GM18858 (cell line): ENCODE data around the gene L3MBTL1.

ENCODE experiments used
- ATAC-seq: cut with Tn5 transposase; IDR thresholded peaks from one replicate; pipeline ENCODE4 v1.9.1; 2021; ENCODE audit not compliant: unreplicated experiment

The L3MBTL1 gene

GRCh38 chr20:43507150-43508080 is at the start of gene L3MBTL1:
Gene L3MBTL1, plus strand, starts transcription at chr20:43507697. Its CDS starts 5,807 bp downstream, at chr20:43513504.
- no peak for ATAC-seq

DNA sequence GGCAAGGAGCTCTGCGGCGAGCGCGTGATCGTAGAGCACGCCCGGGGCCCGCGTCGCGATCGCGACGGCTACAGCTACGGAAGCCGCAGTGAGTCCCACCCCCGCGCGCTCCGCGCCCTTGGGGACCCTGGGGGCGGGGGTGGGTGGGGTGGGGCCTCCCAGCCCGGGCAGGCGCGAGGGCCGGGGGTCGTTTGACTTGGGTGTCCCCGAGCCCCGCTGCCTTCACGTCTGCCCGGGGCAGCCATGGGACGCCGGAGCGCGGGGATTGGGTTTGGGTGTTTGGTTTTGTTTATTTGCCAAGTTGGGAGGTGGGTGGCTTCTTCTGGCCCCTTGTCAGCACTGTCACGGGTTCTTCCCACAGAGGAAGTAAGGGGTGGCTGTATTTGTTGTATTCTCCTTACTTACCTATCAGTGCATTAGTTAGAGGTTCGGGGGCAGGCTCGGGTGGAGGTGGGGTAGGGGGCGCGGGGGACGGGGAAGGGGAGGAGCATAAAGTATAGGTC is 49.0 kb upstream of the L3MBTL1 start:
- no peak for ATAC-seq

- ATAC-seq: no peak
These were observed 48.2 kb upstream of the L3MBTL1 start for GRCh38 chr20:43459022-43459942.

GRCh38 chr20:43460172-43460829 is 47.2 kb upstream of the L3MBTL1 start:
- no peak for ATAC-seq

DNA sequence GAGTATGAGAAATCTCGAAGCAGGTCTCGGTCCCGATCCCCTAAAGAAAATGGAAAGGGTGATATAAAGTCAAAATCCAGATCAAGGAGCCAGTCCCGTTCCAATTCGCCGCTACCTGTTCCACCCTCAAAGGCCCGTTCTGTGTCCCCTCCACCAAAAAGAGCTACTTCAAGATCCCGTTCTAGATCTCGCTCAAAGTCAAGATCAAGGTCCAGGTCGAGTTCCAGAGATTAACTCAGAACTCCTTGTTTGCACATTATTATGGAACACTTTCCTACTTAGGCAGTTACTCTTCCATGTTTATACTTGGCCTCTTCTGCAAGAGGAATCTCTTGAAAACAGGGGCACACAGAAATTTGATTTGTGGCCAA is 46.7 kb upstream of the L3MBTL1 start:
- ATAC-seq: no peak

DNA sequence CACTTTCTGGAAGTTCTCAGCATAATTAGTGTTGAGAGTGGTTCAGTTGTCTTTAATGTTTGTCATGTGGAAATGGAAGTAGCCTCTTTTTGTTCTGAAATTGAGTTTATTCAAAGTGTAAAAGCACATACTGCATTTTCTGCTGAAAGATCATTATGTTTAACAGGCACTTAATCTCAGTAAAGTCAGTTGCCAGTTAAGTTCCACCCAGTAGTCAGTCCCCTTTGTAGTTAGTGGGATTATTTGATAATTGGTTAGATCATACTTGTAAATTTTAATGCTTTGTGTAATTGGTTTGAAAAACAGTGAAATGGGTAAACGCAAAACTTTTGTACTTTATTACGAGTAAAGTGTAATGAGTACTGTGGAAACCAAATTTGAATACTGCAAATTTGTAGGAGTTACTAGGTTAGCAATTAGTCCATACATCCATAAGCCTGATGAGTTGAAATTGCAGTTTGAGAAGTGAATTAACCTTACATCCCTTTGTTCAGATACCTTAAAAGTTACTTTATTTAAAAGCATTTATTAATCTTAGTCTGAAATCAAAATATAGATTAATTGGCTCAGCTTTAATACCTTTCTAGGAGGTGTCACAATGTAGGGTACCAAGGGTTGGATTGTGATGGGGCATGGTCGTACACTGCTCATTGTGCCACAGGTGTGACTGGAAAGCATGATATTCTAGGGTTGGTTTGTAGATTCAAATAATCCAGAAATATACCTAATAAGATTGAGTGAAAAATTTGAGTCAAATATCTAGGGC is 45.4 kb upstream of the L3MBTL1 start:
- no peak for ATAC-seq

- ATAC-seq: no peak
These were observed 44.6 kb upstream of the L3MBTL1 start for GRCh38 chr20:43462660-43463526.

DNA sequence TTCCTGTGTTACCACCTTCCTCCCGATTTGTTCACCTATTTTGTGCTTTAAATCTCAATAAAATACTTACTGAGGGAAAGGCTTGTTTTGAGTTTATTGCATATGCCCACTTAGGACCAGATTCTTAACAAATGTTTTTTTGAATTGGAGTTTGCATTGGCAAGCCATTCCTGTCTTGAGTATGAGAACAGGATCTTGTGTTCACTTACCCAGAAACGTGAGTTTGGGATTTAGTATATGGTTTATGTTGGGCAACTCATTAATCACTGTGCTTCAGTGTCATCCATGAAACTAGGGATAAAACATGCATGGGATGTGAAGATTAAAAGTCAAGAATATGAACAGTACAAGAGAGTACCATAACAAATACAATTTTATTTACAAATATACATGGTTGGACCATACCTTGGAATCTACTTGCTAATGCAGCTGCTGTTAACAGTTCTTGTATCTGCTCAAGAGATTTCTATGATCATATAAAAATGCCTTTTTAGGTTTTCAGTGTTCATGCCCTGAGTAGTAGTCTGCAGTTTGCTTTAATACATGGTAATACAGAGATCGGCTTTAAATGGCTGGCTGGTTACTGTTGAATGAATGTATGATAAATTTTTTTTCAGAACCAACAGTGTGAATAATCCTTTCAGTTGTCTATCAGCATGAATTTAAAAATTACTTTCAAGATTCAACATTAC is 43.8 kb upstream of the L3MBTL1 start:
- ATAC-seq: no peak

DNA sequence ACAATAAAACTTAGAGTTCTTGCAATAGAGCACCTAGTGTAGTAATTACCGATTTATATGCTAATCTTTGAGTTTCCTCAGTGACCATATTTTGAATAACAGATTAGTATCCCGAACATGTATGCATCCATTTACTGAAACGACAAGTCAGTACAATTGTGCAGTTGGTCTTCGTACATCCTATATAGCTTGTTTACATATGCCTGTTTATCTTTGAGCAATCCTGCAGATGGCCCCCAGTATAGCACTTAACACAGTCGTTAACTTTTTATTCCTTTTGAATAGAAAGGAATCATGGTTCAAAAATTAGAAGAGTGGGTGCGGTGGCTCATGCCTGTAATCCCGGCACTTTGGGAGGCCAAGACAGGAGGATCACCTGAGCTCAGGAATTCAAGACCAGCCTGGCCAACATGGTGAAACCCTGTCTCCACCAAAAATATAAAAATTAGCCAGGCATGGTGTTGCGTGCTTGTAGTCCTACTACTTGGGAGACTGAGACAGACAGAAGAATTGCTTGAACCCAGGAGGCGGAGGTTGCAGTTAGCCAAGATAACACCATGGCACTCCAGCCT is 43.2 kb upstream of the L3MBTL1 start:
- no peak for ATAC-seq

DNA sequence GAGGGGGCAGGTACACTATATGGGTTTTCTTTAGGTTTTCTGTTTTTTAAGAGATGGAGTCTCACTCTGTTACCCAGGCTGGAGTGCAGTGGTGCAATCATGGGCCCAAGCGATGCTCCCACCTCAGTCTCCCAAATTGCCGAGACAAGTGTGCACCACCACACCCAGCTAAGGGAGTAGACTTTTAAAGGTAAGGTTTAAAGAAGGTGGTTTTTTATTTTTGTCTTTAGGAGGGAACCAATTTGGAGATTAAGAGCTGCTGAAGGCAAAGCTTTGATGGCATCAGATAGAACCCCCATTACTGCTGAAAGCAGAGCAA is 41.9 kb upstream of the L3MBTL1 start:
- ATAC-seq: no peak

DNA sequence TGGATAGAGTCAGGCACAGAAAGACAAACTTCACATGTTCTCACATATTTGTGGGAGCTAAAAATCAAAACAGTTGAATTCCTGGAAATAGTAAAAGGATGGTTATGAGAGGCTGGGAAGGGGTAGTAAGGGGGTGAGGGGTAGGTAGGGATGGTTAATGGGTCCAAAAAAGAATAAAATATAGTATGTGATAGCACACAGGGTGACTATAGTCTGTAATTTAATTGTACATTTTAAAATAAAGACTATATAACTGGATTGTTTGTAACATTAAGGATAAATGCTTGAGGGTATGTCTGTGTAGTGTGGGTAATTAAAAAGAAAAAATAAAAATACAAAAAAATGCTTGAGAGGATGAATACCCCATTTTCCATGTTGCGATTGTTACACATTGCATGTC is 39.9 kb upstream of the L3MBTL1 start:
- ATAC-seq: no peak

GRCh38 chr20:43472671-43473380 is 34.7 kb upstream of the L3MBTL1 start:
- no peak for ATAC-seq

DNA sequence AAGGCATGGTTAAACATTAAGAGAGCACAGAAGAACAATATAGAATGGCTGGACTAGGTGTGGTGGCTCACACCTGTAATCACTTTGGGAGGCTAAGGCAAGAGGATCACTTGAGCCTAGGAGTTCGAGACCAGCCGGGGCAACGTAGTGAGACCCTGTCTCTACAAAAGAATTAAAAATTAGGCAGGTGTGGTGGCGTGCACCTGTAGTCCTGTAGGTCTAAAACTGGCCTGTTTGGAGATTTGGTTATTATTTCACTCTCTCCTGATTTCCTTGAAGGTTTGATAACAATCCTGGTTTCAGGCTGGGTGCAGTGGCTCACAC is 34.2 kb upstream of the L3MBTL1 start:
- no peak for ATAC-seq

DNA sequence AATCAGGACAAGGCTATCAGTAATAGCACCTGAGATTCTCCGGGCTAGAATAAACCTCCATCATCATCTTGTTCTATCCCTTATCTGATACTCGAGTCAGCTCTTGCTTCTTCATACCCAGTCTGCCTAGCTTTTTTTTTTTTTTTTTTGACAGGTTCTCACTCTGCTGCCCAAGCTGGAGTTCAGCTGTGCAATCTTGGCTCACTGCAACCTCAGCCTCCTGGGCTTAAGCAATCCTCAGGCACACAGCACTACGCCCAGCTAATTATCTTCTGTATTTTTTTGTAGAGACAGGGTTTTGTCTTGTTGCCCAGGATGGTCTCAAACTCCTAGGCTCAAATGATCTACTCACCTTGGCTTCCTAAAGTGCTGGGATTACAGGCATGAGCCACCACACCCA is 30.3 kb upstream of the L3MBTL1 start:
- ATAC-seq: no peak

GRCh38 chr20:43477619-43478018 is 29.9 kb upstream of the L3MBTL1 start:
- no peak for ATAC-seq

GRCh38 chr20:43490038-43490437 is 17.5 kb upstream of the L3MBTL1 start:
- ATAC-seq: no peak

- ATAC-seq: peak; percentile 82
These were observed 15.4 kb upstream of the L3MBTL1 start for GRCh38 chr20:43492101-43492500.

GRCh38 chr20:43495388-43495787 is 12.1 kb upstream of the L3MBTL1 start:
- no peak for ATAC-seq
